ENCODE data around the gene SLC4A7. TPM values are rescaled to one million over a fixed set of nuclear protein-coding genes. Genes with fewer than 3 reads are reported as not detected.

SLC4A7 gene
- total and polyA plus RNA-seq, 5 experiments from 2014 or later: 7.6 to 44.3 (median 13.1) TPM

Other genes with a start within 250 kb of the SLC4A7 start
- gene NEK10, start 115.0 kb downstream of the SLC4A7 start, total RNA-seq: 1 to 10 TPM; 1.3 to 1.5 TPM
- gene NEK10, start 115.0 kb downstream of the SLC4A7 start, polyA plus RNA-seq: not detected
- 1 to 10 TPM; 4.6 to 6.1 TPM for gene EOMES, start 237.9 kb upstream of the SLC4A7 start, total RNA-seq
- 100 to 1,000 TPM in 1 of 3 donors, 1 to 10 TPM in 2; 6.2 to 103 (median 8.4) TPM for gene EOMES, start 237.9 kb upstream of the SLC4A7 start, polyA plus RNA-seq